Measurements from ENCODE around the gene THOP1.

DNA sequence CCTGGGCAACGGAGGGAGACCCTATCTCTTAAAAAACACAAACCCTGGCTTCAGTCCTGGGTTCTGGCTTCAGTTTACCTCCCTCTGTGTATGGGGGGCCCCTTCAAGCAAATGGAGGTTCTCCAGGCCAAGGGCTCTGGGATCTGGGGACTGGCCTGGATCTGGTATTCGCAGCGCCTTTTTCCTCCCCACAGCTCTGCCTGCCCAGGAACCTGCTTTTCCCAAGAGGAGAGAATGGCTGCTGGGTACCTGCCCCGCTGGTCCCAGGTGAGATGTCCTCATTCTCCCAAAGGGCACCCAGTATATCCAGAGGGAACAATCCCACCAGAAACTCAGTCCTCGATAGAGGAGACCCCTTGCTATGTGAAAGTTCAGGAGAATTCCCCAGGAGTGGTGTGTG is 37.5 kb downstream of the THOP1 start:
- TF ChIP-seq, protein P1, sequence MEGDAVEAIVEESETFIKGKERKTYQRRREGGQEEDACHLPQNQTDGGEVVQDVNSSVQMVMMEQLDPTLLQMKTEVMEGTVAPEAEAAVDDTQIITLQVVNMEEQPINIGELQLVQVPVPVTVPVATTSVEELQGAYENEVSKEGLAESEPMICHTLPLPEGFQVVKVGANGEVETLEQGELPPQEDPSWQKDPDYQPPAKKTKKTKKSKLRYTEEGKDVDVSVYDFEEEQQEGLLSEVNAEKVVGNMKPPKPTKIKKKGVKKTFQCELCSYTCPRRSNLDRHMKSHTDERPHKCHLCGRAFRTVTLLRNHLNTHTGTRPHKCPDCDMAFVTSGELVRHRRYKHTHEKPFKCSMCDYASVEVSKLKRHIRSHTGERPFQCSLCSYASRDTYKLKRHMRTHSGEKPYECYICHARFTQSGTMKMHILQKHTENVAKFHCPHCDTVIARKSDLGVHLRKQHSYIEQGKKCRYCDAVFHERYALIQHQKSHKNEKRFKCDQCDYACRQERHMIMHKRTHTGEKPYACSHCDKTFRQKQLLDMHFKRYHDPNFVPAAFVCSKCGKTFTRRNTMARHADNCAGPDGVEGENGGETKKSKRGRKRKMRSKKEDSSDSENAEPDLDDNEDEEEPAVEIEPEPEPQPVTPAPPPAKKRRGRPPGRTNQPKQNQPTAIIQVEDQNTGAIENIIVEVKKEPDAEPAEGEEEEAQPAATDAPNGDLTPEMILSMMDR (IDR thresholded peaks at IDR 0.05), result no peak
- no peak for TF ChIP-seq EZH2phosphoT487 (IDR thresholded peaks at IDR 0.05)

All from neural progenitor cell (in vitro differentiated cells).